PFSK-1 (cell line): ENCODE results near the gene TAOK3.

Experiments used
- POLR2AphosphoS5 ChIP-seq: IDR thresholded peaks from 2 replicates; pipeline ENCODE4 v1.6.1; 2012; ENCODE audit warnings: low read depth, mild to moderate bottlenecking, control low read depth, low read length, moderate library complexity
- SIN3A ChIP-seq: IDR thresholded peaks from 2 replicates; pipeline ENCODE4 v1.6.1; 2012; ENCODE audit warnings: mild to moderate bottlenecking, low read length, moderate library complexity, borderline replicate concordance; ENCODE audit not compliant: insufficient read depth
- TF ChIP-seq, protein P1 (sequence below), 2 experiments: IDR thresholded peaks; 2 replicates each; pipeline versions ENCODE4 v1.6.1 to v1.8.0; 2011 to 2012; ENCODE audit warnings: low read depth in 2 of 2, low read length in 2 of 2, control low read depth in 1 of 2, inconsistent platforms in 1 of 2, mild to moderate bottlenecking in 1 of 2, moderate library complexity in 1 of 2; ENCODE audit not compliant: insufficient read depth in 1 of 2

DNA sequence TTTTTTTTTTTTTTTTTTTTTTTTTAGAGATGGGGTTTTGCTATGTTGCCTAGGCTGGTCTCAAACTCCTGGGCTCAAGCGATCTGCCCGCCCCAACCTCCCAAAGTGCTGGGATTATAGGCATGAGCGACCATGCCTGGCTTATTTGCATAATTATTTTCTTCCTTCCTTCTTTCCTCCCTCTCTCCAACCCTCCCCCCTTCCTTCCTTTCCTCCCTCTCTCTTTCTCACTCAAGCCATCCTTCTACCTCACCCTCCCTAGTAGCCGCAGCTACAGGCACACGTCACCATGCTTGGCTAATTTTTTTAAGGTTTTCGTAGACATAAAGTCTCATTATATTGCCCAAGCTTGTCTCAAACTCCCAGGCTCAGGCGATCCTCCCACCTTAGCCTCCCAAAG, 152.9 kb downstream of the TAOK3 start:
- TF ChIP-seq SIN3A, result no peak
- no peak for TF ChIP-seq POLR2AphosphoS5
- TF ChIP-seq, protein P1, sequence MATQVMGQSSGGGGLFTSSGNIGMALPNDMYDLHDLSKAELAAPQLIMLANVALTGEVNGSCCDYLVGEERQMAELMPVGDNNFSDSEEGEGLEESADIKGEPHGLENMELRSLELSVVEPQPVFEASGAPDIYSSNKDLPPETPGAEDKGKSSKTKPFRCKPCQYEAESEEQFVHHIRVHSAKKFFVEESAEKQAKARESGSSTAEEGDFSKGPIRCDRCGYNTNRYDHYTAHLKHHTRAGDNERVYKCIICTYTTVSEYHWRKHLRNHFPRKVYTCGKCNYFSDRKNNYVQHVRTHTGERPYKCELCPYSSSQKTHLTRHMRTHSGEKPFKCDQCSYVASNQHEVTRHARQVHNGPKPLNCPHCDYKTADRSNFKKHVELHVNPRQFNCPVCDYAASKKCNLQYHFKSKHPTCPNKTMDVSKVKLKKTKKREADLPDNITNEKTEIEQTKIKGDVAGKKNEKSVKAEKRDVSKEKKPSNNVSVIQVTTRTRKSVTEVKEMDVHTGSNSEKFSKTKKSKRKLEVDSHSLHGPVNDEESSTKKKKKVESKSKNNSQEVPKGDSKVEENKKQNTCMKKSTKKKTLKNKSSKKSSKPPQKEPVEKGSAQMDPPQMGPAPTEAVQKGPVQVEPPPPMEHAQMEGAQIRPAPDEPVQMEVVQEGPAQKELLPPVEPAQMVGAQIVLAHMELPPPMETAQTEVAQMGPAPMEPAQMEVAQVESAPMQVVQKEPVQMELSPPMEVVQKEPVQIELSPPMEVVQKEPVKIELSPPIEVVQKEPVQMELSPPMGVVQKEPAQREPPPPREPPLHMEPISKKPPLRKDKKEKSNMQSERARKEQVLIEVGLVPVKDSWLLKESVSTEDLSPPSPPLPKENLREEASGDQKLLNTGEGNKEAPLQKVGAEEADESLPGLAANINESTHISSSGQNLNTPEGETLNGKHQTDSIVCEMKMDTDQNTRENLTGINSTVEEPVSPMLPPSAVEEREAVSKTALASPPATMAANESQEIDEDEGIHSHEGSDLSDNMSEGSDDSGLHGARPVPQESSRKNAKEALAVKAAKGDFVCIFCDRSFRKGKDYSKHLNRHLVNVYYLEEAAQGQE (IDR thresholded peaks at IDR 0.05; ENCODE audit: insufficient read depth in 1 of 2, low read depth in 2 of 2, low read length in 2 of 2), result no peak
